Stimulated activated naive CD8-positive, alpha-beta T cell treated with anti-CD3 and anti-CD28 coated beads, Interleukin-15, Interleukin-2, amounts not matched to agents 100 U/mL and 50 U/mL, for 24 hours (primary cell): Measurements from ENCODE around the gene PCDHA7.
"Not testable (repeated sequence)": the region's sequence is repeated elsewhere in the genome, so short reads cannot be mapped to it uniquely, and the experiment has no call there.

ENCODE experiments used
- ATAC-seq: fragments of 150-1000 bp; cut with Tn5 transposase; one replicate; pipeline ENCODE4 v1.10.0; 2021
- DNase-seq: peaks from one replicate; pipeline ENCODE4 v3.0.0; 2021

The PCDHA7 gene

GRCh38 chr5:140868721-140869554 is 34.9 kb downstream of the PCDHA7 start, which contains the start of gene PCDHA11:
TSS of gene PCDHA11 (plus strand) at chr5:140868957. CDS start at chr5:140869104, 147 bp downstream.
- ATAC-seq (no peak), DNase-seq (no peak)

GRCh38 chr5:140869555-140869886 is 35.5 kb downstream of the PCDHA7 start:
- ATAC-seq, result no peak

GRCh38 chr5:140870221-140871201 is 36.4 kb downstream of the PCDHA7 start:
- ATAC-seq (no peak), DNase-seq (no peak)

More at GRCh38 chr5:140869555-140869886, 35.5 kb downstream of the PCDHA7 start:
- DNase-seq, result no peak

GRCh38 chr5:140875085-140876065 is 41.3 kb downstream of the PCDHA7 start, which contains the start of gene PCDHA12:
TSS of gene PCDHA12 (plus strand) at chr5:140875308. CDS start at chr5:140875473, 165 bp downstream.
- ATAC-seq (no peak), DNase-seq (no peak)

GRCh38 chr5:140876541-140877261 is 42.6 kb downstream of the PCDHA7 start:
- not testable (repeated sequence) for DNase-seq, ATAC-seq

GRCh38 chr5:140877262-140877581 is 43.2 kb downstream of the PCDHA7 start:
- ATAC-seq, result no peak

GRCh38 chr5:140881889-140882590 is 48.0 kb downstream of the PCDHA7 start, which contains the start of gene PCDHA13:
TSS of gene PCDHA13 (plus strand) at chr5:140882124. CDS start at chr5:140882269, 145 bp downstream.
- no peak for DNase-seq

More at GRCh38 chr5:140877262-140877581, 43.2 kb downstream of the PCDHA7 start:
- no peak for DNase-seq

GRCh38 chr5:140882591-140882899 is 48.5 kb downstream of the PCDHA7 start:
- DNase-seq, result no peak
- ATAC-seq, result no peak

More at GRCh38 chr5:140881889-140882590, 48.0 kb downstream of the PCDHA7 start, which contains the start of gene PCDHA13:
- ATAC-seq, result no peak

- ATAC-seq, result no peak
- DNase-seq, result no peak
These were observed 49.3 kb downstream of the PCDHA7 start for GRCh38 chr5:140883373-140883772.

- no peak for DNase-seq
- ATAC-seq, result no peak
These were observed 50.0 kb downstream of the PCDHA7 start for GRCh38 chr5:140883927-140884697.
